GM10847 (cell line): ENCODE results near the gene GCNT1.

ENCODE experiments used
- POLR2A ChIP-seq: IDR thresholded peaks from 2 replicates; pipeline ENCODE4 v1.6.1; 2011; ENCODE audit not compliant: insufficient read length; ENCODE audit errors: extremely low read depth

The GCNT1 gene

GRCh38 chr9:76521906-76522305 is 62.9 kb downstream of the GCNT1 start:
- TF ChIP-seq POLR2A: no peak

DNA sequence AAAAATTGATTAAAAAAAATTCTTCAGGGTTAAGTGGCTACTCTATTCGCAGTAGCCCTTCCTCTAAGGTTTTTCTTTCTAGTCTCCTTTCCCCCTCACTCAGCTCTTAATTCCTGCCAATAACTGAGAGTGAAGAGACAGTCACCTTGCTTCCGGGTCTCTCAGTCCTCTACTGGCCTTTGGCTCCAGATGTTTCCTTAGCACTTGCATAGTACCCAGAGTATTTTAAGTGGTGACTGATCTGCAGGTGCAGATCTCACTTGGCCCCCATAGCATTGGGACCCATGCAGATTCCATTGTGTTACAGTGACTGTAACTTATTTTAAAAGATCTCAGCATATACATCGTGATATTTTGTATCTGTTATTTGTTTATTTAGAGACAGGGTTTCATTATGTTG is 66.2 kb downstream of the GCNT1 start:
- TF ChIP-seq POLR2A: no peak

DNA sequence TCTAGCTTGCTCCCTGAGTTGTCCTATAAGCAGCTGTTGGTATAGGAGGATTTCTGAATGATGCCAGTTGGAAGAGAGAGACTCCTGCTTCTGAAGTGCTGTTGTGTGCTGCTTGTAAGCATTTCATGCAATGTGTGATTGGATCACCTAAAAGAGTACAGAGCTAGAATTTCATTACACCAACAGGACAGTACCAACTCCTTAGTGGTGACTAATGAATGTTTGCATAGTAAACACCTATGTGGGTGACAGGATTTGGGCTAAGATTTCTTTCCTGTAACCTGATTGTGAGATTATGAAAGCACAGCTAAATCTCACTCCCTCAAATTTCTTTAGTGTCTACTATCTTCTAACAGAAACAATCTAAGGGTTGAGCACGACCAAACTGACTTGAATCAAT is 67.0 kb downstream of the GCNT1 start:
- TF ChIP-seq POLR2A: no peak

DNA sequence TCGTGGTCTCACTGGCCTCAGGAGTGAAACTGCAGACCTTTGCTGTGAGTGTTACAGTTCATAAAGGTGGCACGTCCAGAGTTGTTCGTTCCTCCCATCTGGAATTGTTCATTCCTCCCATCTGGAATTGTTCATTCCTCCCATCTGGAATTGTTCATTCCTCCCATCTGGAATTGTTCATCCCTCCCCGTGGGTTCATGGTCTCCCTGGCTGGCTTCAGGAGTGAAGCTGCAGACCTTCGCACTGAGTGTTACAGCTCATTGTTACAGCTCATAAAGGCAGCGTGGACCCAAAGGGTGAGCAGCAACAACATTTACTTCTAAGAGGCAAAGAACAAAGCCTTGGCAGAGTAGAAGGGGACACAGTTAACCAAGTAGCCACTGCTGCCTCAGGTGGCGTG is 69.1 kb downstream of the GCNT1 start:
- TF ChIP-seq POLR2A: no peak

DNA sequence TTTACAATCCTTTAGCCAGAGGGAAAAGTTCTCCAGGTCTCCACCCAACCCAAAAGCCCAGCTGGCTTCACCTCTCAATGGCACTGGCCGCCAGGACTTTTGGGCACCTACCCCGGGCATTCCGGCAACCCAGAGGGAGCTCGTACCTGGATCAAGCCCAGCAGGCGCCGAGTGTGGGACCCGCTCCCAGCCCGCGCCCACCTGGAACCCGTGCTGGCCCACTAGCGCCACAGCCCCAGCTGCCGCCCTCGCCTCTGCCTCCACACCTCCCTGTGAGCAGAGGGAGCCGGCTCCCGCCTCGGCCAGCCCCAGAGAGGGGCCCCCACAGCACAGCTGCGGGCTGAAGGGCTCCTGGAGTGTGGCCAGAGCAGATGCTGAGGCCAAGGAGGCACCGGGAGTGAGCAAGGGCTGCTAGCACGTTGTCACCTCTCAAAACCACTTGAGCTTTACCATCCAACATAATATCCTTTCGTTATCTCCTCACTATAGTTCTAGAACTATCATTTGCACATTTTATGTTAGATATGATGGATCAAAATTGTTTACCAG is 69.7 kb downstream of the GCNT1 start:
- TF ChIP-seq POLR2A: no peak

DNA sequence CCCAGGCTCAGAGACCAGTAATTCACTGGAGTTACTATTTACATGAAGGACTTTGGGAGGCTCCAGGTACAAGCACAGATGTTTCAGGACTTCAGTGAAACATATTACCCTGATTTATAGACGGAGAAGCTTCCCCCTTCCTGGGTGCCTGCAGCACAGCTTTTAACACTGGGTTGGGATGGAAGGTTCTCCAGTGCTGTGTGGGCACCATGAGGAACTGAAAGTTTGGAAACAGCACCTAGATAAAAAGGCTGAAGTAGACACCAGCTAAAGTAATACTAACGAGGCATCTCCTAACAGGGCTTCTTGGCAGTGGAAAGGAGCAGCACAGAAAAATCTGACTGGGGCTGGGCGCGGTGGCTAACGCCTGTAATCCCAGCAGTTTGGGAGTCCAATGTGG is 70.7 kb downstream of the GCNT1 start:
- TF ChIP-seq POLR2A: no peak

DNA sequence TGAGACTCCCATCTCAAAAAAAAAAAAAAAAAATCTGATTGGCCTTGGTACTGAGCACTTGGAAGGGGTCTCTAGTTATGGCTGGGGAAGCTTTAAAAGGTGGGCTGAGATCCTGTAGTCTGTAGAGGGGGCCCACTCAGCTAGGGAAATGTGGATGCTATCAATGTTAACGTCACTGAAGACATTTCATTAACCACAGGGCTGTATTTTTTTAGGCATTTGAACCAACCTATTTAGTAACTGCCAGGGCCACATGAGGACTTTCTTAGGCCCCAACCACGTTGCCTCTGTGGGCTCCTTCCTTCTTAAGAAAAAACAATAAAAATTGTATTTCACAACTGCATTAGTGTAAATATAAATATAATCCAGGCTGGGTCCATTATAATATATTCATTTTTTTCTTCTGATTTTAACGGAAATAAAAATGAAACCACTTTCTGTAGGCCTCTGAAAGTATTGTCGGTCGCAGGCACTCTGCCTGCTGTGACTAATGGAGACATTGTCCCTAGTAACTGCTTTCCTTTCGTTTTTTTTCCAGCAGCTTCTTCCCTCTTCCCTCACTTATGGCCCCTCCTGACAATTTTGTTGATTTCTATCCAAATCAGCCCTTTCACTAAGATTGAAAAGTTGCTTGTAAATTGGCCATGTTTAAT is 71.6 kb downstream of the GCNT1 start:
- no peak for TF ChIP-seq POLR2A

DNA sequence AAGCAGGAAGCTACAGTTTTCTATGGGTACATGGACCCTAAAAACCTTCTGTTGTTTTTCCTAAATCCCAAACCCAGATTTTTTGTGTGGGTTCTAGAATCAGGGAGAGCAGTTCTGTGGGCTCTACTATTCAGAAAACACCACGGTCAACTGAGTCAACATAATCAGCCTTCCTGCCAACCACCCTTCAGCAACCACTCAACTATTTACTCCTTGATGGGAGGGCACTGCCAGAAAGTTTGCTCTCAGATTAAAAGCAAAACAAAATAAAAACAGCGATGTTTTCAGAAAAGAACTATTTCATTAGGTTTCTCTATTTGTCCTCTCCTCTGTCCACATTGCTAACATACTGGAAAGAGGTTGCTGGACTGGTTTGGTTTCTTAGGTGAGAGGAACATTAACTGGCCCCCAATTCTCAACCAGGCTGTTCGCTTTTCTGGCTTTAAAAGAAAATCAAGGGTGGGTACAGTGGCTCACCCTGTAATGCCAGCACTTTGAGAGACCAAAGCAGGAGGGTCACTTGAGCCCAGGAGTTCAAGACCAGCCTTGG is 72.3 kb downstream of the GCNT1 start:
- no peak for TF ChIP-seq POLR2A

- TF ChIP-seq POLR2A: no peak
These were observed 75.0 kb downstream of the GCNT1 start for GRCh38 chr9:76534026-76534425.

DNA sequence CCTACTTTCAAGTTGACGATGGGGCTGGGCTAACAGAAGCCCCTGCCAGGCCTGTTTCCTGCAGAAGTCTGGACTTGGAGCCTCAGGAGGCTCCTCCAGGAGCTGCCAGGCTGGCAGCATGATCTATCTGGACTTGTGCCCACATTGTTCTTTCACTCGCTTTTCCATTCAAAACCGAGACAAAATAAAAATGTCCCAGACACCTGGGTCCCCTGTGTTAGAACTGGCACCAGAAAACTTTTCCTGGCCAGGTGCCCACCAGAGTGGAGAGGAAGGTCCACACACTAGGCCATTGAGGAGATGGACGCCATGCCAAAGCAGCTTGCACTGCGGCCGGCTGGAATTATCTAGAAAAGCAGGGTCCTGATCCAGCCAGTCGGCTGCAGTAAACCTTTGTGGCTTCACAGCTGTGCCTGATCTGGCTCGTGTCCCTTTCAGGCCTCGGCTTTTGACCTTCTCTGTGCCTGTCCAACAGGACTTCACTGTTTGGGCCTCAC is 78.2 kb downstream of the GCNT1 start:
- no peak for TF ChIP-seq POLR2A

- no peak for TF ChIP-seq POLR2A
These were observed 80.2 kb downstream of the GCNT1 start for GRCh38 chr9:76539180-76539579.

GRCh38 chr9:76542360-76542759 is 83.4 kb downstream of the GCNT1 start:
- no peak for TF ChIP-seq POLR2A

- no peak for TF ChIP-seq POLR2A
These were observed 86.2 kb downstream of the GCNT1 start for GRCh38 chr9:76545191-76545590.

GRCh38 chr9:76552181-76552580 is 93.2 kb downstream of the GCNT1 start:
- TF ChIP-seq POLR2A: no peak

DNA sequence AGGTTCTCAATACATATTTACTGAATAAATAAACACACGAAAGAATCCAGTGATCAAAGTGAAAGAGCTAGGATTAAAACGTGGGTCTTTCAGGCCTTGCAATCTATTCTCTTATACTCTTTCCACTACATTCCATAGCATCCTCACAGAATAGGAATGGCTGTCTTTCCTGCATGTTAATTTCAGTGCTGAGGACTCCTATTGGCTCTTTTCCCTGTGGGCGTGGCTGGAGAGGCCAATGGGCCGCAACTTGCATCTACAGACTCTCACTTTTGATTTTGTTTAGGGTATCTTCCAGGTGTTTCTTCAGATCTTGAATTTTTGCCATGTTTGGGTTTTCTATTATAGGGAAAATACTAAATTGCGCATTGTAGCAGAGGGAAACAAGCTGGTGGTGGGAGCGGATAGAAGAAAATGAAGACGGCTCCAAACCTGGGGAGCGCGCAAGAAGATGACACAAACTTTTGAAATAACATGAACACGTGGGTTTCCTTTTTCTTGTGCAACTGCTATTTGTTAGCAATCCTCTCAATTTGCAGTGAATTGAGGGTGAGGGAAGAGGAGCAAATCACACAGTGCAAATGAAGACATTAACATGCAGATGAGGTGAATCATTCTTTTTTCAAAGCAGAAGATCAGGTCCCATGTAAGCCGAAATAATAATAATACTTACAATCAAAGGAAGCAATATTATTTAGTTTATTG is 93.9 kb downstream of the GCNT1 start:
- no peak for TF ChIP-seq POLR2A

DNA sequence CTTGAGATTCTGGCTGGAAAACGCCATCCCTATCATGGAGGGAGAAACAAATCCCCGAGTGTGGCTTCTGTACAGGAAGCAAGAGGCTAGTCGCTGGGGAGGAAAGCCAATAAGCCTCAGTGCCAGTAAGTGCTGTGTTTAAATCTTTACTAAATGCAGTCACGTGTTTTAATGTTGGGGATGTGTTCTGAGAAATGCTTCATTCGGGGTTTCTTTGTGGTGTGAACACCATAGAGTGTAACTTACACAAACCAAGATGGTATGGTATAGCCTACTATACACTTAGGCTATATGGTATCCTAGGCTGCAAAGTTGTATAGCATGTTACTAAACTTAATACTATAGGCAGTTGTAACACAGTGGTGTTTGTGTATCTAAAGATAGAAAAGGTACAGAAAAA is 94.7 kb downstream of the GCNT1 start:
- TF ChIP-seq POLR2A: no peak
